GM20000 (cell line): Measurements from ENCODE around the gene DLG3.

Source experiments
- DNase-seq: peaks from one replicate; pipeline ENCODE4 v3.0.0; 2012; ENCODE audit warnings: low spot score
- CTCF ChIP-seq: IDR thresholded peaks from 2 replicates; pipeline ENCODE4 v1.5.1; 2012; ENCODE audit warnings: mild to moderate bottlenecking, control low read depth; ENCODE audit errors: extremely low read depth, missing control alignments

The DLG3 gene

DNA sequence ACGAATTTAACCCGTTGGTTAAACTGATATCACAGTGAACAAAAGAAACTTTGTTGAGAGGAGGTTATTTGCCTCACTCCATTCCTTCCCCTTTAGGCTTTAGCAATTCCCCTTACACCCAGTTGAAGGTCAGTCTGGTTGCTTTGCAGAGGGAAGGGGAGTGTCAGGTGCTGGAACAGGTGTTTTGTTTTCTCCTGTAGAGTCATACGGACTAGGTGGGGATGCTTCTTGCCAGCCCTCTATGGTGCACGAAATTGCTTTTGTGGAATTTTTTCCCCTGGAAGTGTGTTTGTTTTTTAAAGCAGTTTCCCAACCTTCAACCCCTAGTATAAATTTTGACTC lies 33.1 kb downstream of the DLG3 start:
- no peak for TF ChIP-seq CTCF

GRCh38 chrX:70478526-70479245 lies 34.1 kb downstream of the DLG3 start:
- no peak for DNase-seq
- no peak for TF ChIP-seq CTCF

More for the DNA sequence above, 33.1 kb downstream of the DLG3 start:
- no peak for DNase-seq

DNA sequence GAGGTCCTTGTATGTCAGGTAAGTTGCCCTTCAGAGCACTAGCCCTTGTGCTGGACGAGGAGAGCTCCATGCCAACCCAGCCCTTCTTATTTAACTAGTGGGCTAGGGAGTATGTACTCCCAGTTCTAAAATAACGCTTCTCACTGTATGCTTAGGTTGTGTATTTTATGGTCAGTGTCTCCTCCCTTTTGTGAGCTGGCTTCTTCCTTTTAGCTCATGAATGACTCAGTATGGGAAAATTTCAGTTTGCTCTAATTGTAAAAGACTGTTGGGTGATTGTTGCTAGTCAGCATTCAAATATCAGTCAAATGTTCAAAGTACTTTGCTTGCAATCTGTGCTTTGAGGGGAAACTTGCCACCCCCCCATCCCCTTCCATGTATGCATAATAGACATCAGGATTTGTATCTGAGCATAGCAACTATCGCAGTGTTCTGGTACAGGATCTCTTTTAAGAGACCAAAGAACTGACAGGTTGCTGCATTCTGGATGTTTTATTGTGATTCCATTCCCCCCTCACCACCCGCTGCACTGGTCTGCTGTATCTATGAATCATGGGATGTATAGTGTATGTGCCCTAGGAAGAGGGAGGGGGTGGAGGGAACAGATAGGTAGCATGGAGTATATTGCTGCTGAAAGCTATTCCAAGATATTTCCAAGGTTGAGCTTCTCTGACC lies 34.7 kb downstream of the DLG3 start:
- TF ChIP-seq CTCF, result no peak
- DNase-seq, result no peak

DNA sequence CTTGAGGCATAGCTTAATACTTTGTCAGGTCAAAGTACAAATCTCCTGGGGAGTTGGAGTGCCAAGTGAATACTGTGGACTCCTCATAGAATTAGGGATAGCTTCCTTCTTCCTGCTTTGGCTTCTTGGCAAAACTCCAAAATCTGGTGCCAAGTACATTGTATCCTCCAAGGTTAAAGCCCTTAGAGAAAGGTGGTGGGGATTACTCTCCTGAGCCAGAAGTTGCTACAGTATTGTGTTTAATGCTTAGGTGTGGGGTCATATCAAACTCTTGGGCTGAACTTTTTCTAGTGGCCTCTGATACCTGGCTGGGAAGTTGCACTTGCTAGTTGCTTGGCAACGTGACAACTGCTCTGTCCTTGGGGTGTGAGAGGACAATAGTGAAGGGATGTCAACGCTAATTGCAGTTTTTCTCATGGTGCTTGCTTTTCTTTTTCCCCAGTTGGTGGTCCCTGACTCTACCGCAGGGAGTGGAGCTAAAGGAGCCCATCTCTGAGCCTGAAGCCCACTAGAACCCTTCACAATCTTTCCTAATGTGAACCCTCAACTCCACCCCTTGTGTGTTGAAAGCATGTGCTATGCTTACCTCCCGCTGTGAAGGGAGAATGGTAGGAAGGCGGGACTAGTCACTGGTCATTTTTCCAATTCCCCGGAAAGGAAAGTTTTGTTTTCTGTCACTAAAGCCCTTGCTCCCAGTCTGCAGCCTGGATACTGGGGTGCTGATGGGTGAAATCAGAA lies 35.5 kb downstream of the DLG3 start:
- no peak for DNase-seq
- TF ChIP-seq CTCF, result no peak

DNA sequence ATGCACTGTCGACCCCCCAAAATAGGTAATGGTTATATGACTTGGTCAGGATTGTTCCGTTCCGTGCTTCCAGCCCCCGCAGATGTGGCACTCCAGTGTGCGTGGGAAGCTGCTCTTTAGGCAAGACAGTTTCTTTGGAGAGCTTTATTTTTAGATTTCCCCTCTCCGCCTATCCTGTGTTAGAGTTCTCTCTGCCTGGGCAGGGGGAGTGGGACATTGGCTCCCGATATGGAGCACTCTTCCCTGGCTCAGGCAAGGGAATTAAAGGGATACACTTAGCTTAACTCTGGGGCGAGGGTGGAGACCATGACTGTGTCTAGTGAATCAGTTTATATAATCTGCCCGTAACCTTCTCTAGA lies 36.0 kb downstream of the DLG3 start:
- TF ChIP-seq CTCF, result no peak
- no peak for DNase-seq

DNA sequence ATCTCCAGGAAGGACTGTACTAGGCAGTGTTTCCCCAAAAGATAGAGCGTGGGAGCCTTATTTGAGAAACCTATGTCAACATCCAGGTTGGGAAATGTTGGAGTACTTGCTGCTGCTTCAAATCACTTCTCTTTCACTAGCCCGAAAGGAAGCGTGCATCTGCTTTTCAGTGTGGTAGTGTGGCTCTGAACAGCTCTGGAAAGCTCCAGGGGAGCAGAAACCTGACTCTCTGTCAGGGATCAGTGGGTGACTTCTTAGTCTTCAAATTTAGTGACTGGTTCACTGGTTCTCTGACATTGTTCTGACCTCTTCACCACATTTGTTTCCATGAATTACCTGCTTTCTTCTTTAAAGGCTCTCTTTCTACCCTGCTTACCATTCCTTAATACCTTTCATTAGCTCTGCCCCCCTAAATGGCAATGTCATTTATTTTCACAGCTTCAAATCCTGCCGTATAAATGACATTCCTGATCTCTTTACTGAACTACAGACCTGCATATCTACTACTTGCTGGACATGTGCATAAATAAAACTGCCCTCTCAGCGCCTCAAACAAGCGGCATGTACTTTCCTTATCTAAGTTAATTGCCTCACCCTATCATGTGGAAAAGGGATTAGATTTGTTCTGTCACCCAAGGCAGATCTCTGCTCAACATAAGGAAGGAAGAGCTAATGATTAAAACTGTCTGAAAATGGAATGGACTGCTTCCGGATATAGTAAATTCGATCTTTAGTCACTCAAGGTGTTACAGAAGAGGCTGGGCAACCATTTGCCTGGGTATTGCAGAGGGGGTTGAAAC lies 37.0 kb downstream of the DLG3 start:
- DNase-seq, result no peak
- TF ChIP-seq CTCF, result no peak
